Aorta (tissue), 5 donors: ENCODE data around the gene TSPAN18. TPM values are rescaled to one million over a fixed set of nuclear protein-coding genes. Genes with fewer than 3 reads are reported as not detected.

ENCODE experiments used
- ATAC-seq: fragments of 200-7000 bp; cut with Tn5 transposase; one replicate; pipeline ENCODE4 v1.9.1; 2022; ENCODE audit warnings: moderate library complexity; ENCODE audit not compliant: low FRiP score
- DNase-seq, 2 donors: peaks; one replicate each; pipeline ENCODE4 v3.0.0-alpha.2; 2020
- H3K27ac ChIP-seq, 2 donors: one replicate each; pipeline ENCODE4 v1.5.1; 2013; ENCODE audit warnings: low read length in 2 of 2, mild to moderate bottlenecking in 2 of 2, moderate library complexity in 2 of 2, control low read depth in 1 of 2, inconsistent platforms in 1 of 2, low read depth in 1 of 2
- H3K27me3 ChIP-seq, 2 donors: one replicate each; pipeline ENCODE4 v1.6.1; 2013; ENCODE audit warnings: control low read depth in 1 of 2, low read length in 1 of 2, mild to moderate bottlenecking in 1 of 2, moderate library complexity in 1 of 2; ENCODE audit not compliant: insufficient read depth in 2 of 2, control insufficient read depth in 1 of 2
- H3K36me3 ChIP-seq, 2 donors: one replicate each; pipeline ENCODE4 v1.6.1; 2013; ENCODE audit warnings: control low read depth in 1 of 2, low read length in 1 of 2, mild to moderate bottlenecking in 1 of 2; ENCODE audit not compliant: insufficient read depth in 2 of 2, control insufficient read depth in 1 of 2
- H3K4me1 ChIP-seq, 2 donors: one replicate each; pipeline ENCODE4 v1.6.1; 2013; ENCODE audit warnings: low read length in 2 of 2, control low read depth in 1 of 2, mild to moderate bottlenecking in 1 of 2, moderate library complexity in 1 of 2; ENCODE audit not compliant: insufficient read depth in 2 of 2, control insufficient read depth in 1 of 2
- H3K4me3 ChIP-seq, 2 donors: one replicate each; pipeline ENCODE4 v1.5.1; 2013; ENCODE audit warnings: low read length in 2 of 2, control low read depth in 1 of 2, mild to moderate bottlenecking in 1 of 2
- H3K9me3 ChIP-seq: one replicate; pipeline ENCODE4 v1.6.1; 2013; ENCODE audit warnings: mild to moderate bottlenecking, low read length; ENCODE audit not compliant: control insufficient read depth
- WGBS, 2 donors: extraction: QIAGEN DNeasy Blood & Tissue Kit; methylation state at CpG; one replicate each; pipeline ENCODE4 v1.1.7; 2013; 5-methylcytosine and 5-hydroxymethylcytosine counted together
- intact Hi-C, 2 donors: fragments of 100-400 bp; cut with DNase I; formaldehyde crosslinking; loops; one replicate each; pipeline versions ENCODE4 v1.14.2 to v1.15.0; 2022
- polyA plus RNA-seq, 2 donors: library from polyadenylated mRNA; stranded (reverse); fragments of 200-250 nt; gene quantifications; one replicate each; pipeline ENCODE4 v1.2.3, GENCODE V29; 2013
- total RNA-seq, 2 donors: library from RNA; stranded (reverse); fragmentation: NEBNext Ultra II Directional; extraction: Animal tissue kit (Norgen Biotek cat#: 25700); gene quantifications; one replicate each; pipeline ENCODE4 v1.2.1, GENCODE V29; 2021
- donor health status: healthy with polysubstance abuse.
- donor health status: Bipolar disorder and iron deficiency.
- donor health status: DM: no; HTN: no; CAD: no.
- donor health status: DM: no; HTN: no; CAD: no.
- donor health status: DM: yes; HTN: yes; CAD: no.

TSPAN18 gene
- total and polyA plus RNA-seq, 4 donors, result 1.0 to 44.9 (median 18.0) TPM

- no peak for DNase-seq
- no peak overlapping the region for H3K4me3 ChIP-seq
- no peaks in the 10 kb centered on the region for H3K27me3 ChIP-seq
- H3K9me3 ChIP-seq, result no peaks in the 10 kb centered on the region
- no peaks in the 10 kb centered on the region for H3K4me1 ChIP-seq
- intact Hi-C loops, result no loop called here
- H3K27ac ChIP-seq, result no peak overlapping the region
- 93 to 95% methylated on average over 7 of the region's 7 CpGs for WGBS, 2 donors
- no peak for ATAC-seq
- no peaks in the 10 kb centered on the region for H3K36me3 ChIP-seq
These were observed 100.3 kb downstream of the TSPAN18 start for GRCh38 chr11:44826922-44827643.

- H3K27me3 ChIP-seq, result no peaks in the 10 kb centered on the region
- no peak overlapping the region for H3K27ac ChIP-seq
- no peak for DNase-seq
- H3K4me1 ChIP-seq, result no peaks in the 10 kb centered on the region
- intact Hi-C loops, result no loop called here
- WGBS, 2 donors, result 97% methylated on average over 5 of the region's 5 CpGs
- no peak for ATAC-seq
- no peaks in the 10 kb centered on the region for H3K36me3 ChIP-seq
- no peak overlapping the region for H3K4me3 ChIP-seq
- no peaks in the 10 kb centered on the region for H3K9me3 ChIP-seq
These were observed 101.5 kb downstream of the TSPAN18 start for GRCh38 chr11:44828296-44828695.

- H3K27me3 ChIP-seq, result no peaks in the 10 kb centered on the region
- H3K36me3 ChIP-seq, result no peaks in the 10 kb centered on the region
- ATAC-seq (no peak), DNase-seq (no peak)
- H3K4me1 ChIP-seq, result no peaks in the 10 kb centered on the region
- H3K4me3 ChIP-seq, result no peak overlapping the region
- intact Hi-C loops, result no loop called here
- no peak overlapping the region for H3K27ac ChIP-seq
- 96 to 98% methylated on average over 2 of the region's 2 CpGs for WGBS, 2 donors
- H3K9me3 ChIP-seq, result no peaks in the 10 kb centered on the region
These were observed 103.1 kb downstream of the TSPAN18 start for GRCh38 chr11:44829838-44830237.

GRCh38 chr11:44831605-44832394 is 105.0 kb downstream of the TSPAN18 start:
- no peak for DNase-seq
- 90% methylated on average over 10 of the region's 10 CpGs for WGBS, 2 donors
- H3K36me3 ChIP-seq, result no peaks in the 10 kb centered on the region
- no peak overlapping the region for H3K27ac ChIP-seq
- H3K4me1 ChIP-seq, result no peaks in the 10 kb centered on the region
- intact Hi-C loops, result no loop called here
- no peaks in the 10 kb centered on the region for H3K27me3 ChIP-seq
- ATAC-seq, result no peak
- no peaks in the 10 kb centered on the region for H3K9me3 ChIP-seq
- H3K4me3 ChIP-seq, result no peak overlapping the region

- no peak for ATAC-seq
- H3K27ac ChIP-seq, result no peak overlapping the region
- H3K9me3 ChIP-seq, result no peaks in the 10 kb centered on the region
- 83 to 86% methylated on average over 10 of the region's 10 CpGs for WGBS, 2 donors
- H3K27me3 ChIP-seq, result no peaks in the 10 kb centered on the region
- no peak overlapping the region for H3K4me3 ChIP-seq
- DNase-seq, result no peak
- intact Hi-C loops, result no loop called here
- H3K4me1 ChIP-seq, result no peaks in the 10 kb centered on the region
- no peaks in the 10 kb centered on the region for H3K36me3 ChIP-seq
These were observed 105.7 kb downstream of the TSPAN18 start for GRCh38 chr11:44832452-44832851.

- no peak for ATAC-seq
- no peaks in the 10 kb centered on the region for H3K36me3 ChIP-seq
- H3K27me3 ChIP-seq, result no peaks in the 10 kb centered on the region
- no peak overlapping the region for H3K27ac ChIP-seq
- H3K9me3 ChIP-seq, result no peaks in the 10 kb centered on the region
- no peak overlapping the region for H3K4me3 ChIP-seq
- no peak for DNase-seq
- H3K4me1 ChIP-seq, result no peaks in the 10 kb centered on the region
- intact Hi-C loops, result no loop called here
- 80 to 81% methylated on average over 6 of the region's 6 CpGs for WGBS, 2 donors
These were observed 106.6 kb downstream of the TSPAN18 start for GRCh38 chr11:44833221-44833876.

GRCh38 chr11:44833877-44834452 is 107.2 kb downstream of the TSPAN18 start:
- ATAC-seq, result no peak
- 44 to 48% methylated on average over 8 of the region's 8 CpGs for WGBS, 2 donors
- no peak overlapping the region for H3K4me3 ChIP-seq
- H3K9me3 ChIP-seq, result no peaks in the 10 kb centered on the region
- DNase-seq, result no peak
- H3K27me3 ChIP-seq, result no peaks in the 10 kb centered on the region
- intact Hi-C loops, result no loop called here
- H3K27ac ChIP-seq, result no peak overlapping the region
- no peaks in the 10 kb centered on the region for H3K4me1 ChIP-seq
- no peaks in the 10 kb centered on the region for H3K36me3 ChIP-seq

GRCh38 chr11:44834846-44835245 is 108.1 kb downstream of the TSPAN18 start:
- 91 to 92% methylated on average over 6 of the region's 6 CpGs for WGBS, 2 donors
- Histone ChIP-seq H3K27ac (no peak overlapping the region), H3K4me1 (no peaks in the 10 kb centered on the region), H3K27me3 (no peaks in the 10 kb centered on the region), H3K4me3 (no peak overlapping the region), H3K36me3 (no peaks in the 10 kb centered on the region), H3K9me3 (no peaks in the 10 kb centered on the region)
- intact Hi-C loops, result no loop called here
- DNase-seq (no peak), ATAC-seq (no peak)
